Brain microvascular endothelial cell (primary cell): ENCODE data around the gene TMEM164.
"Not testable (repeated sequence)": the region's sequence is repeated elsewhere in the genome, so short reads cannot be mapped to it uniquely, and the experiment has no call there.

Experiments used
- DNase-seq: peaks from one replicate; pipeline ENCODE4 v3.0.0-alpha.2; 2020
- H3K27ac ChIP-seq: fragments of 250-450 bp; sonication (Bioruptor Pico); 2 replicates; pipeline ENCODE4 v1.5.1; 2020; ENCODE audit warnings: mild to moderate bottlenecking, moderate library complexity
- H3K27me3 ChIP-seq: fragments of 250-450 bp; sonication (Bioruptor Pico); replicated peaks from 2 replicates; pipeline ENCODE4 v1.5.1; 2020; ENCODE audit warnings: mild to moderate bottlenecking
- H3K36me3 ChIP-seq: fragments of 250-450 bp; sonication (Bioruptor Pico); replicated peaks from 2 replicates; pipeline ENCODE4 v1.5.1; 2020; ENCODE audit warnings: mild to moderate bottlenecking
- H3K4me3 ChIP-seq: 2 replicates; pipeline ENCODE4 v1.5.1; 2011; ENCODE audit warnings: low read depth, mild to moderate bottlenecking, control low read depth, low read length, moderate library complexity
- in situ Hi-C: cut with HindIII; loops from 2 replicates; pipeline ENCODE4 v1.10.0; 2017; ENCODE audit warnings: low sequenced_read_pairs, low pct_ligation_motif_present
- TF ChIP-seq, protein P1 (sequence below): IDR thresholded peaks from 2 replicates; pipeline ENCODE4 v1.5.1; 2011; ENCODE audit warnings: low read depth, mild to moderate bottlenecking, moderate library complexity, low read length, control low read depth, inconsistent platforms; ENCODE audit errors: missing control alignments

Gene TMEM164

DNA sequence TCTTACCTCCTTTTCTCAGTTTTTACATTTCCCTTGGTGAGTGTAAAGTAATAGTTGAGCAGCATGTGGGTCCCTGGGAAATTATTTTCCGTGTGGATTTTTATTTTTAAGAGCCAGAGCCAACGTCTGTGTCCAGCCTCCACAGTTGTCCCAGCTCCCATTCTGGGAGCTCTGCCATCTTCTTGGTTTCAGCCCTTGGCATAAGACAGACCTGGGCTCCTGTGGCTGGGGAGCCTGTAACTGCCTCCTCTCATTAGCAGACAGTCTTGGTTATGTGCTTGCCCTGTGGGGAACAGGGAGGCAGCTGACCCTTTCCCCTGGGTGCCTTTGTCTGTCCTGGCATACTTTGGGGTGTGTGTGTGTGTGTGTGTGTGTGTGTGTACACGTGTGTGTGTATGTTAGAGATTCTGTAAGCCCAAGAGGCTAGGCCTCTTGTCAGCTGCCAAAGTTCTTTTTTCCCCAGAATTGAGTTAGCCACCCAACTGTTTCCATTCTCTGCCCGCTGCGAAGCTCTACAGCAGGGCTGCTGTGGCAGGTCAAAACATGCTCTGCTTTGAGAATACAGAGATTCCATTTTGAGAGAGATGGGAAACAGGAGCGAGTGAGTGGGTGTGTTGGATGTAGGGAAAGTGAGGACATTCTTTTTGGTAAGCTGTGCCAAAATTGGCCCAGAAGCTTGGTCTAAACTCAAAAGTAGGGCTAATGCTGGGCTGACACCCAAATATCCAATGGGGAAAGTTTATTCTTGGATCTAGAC lies 140.7 kb downstream of the TMEM164 start:
- no peaks in the 10 kb centered on the region for H3K27me3 ChIP-seq
- H3K36me3 ChIP-seq: no peaks in the 10 kb centered on the region
- DNase-seq: no peak
- H3K27ac ChIP-seq: no peak overlapping the region
- no peak overlapping the region for H3K4me3 ChIP-seq
- TF ChIP-seq, protein P1, sequence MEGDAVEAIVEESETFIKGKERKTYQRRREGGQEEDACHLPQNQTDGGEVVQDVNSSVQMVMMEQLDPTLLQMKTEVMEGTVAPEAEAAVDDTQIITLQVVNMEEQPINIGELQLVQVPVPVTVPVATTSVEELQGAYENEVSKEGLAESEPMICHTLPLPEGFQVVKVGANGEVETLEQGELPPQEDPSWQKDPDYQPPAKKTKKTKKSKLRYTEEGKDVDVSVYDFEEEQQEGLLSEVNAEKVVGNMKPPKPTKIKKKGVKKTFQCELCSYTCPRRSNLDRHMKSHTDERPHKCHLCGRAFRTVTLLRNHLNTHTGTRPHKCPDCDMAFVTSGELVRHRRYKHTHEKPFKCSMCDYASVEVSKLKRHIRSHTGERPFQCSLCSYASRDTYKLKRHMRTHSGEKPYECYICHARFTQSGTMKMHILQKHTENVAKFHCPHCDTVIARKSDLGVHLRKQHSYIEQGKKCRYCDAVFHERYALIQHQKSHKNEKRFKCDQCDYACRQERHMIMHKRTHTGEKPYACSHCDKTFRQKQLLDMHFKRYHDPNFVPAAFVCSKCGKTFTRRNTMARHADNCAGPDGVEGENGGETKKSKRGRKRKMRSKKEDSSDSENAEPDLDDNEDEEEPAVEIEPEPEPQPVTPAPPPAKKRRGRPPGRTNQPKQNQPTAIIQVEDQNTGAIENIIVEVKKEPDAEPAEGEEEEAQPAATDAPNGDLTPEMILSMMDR: no peak
- in situ Hi-C loops: no loop called here

DNA sequence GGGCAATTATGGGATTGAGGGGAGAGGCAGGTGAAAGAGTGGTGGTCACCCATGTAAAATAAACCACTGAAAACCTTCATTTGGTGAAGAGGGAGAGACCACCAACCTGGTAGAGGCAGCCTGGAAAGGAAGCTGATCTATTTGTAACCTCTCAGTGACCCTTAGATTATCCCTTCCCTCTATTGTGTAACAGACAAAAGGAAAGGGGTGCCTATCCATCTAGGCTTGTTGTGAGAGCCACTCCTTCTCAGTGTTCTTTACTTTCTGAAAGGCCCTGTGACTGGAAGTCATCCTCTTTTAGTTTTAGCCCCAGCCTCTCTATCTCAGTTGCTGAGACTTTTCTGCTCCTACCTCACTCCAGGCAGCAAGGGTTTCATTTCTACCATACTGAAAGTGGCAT lies 142.4 kb downstream of the TMEM164 start:
- Histone ChIP-seq H3K36me3 (no peaks in the 10 kb centered on the region), H3K27me3 (no peaks in the 10 kb centered on the region), H3K4me3 (no peak overlapping the region), H3K27ac (no peak overlapping the region)
- TF ChIP-seq, protein P1: no peak
- DNase-seq: no peak
- in situ Hi-C loops: no loop called here

DNA sequence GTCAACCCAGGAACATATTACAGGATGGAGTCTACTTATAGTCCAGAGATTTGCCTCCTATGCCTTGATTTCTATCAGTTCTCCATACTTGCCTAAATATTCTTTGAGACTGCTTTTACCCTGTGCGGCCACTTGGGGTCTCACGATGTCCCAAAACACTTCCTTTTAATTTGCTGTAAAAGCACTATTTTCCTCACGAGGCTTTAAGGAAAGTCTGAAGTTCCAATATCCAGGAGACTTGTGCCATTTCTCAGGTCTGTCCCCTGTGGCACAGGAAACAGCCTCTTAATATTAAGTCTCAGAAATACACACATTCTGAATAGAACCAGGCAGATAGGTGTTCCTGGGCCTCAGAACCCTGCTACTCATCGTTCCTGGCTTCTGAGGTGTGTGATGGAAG lies 142.9 kb downstream of the TMEM164 start:
- in situ Hi-C loops: no loop called here
- Histone ChIP-seq H3K27ac (no peak overlapping the region), H3K27me3 (no peaks in the 10 kb centered on the region), H3K36me3 (no peaks in the 10 kb centered on the region), H3K4me3 (no peak overlapping the region)
- peak; percentile 36 for DNase-seq
- TF ChIP-seq, protein P1: peak; percentile 69

DNA sequence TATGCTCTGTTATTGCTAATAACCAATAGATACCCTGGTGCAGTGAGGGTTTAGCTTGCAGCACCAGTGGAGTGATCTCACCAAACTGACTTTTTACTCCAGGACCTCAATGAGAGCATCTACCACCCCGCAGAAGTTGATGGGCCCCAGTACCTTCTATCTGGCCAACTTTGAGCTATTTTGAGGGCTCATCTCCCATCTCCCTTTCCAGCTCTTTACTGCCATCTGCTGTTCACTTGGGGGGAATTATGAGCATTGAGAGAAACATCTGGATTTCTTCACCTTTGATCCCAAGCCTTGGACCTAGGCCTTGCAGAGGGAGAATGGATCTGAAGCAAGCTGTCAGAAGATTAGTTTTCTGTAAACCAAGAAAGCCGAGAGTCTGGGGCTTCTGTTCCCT lies 143.6 kb downstream of the TMEM164 start:
- TF ChIP-seq, protein P1: peak; percentile 80
- Histone ChIP-seq H3K36me3 (no peaks in the 10 kb centered on the region), H3K27me3 (no peaks in the 10 kb centered on the region), H3K4me3 (no peak overlapping the region), H3K27ac (no peak overlapping the region)
- DNase-seq: peak; percentile 15
- in situ Hi-C loops: no loop called here

DNA sequence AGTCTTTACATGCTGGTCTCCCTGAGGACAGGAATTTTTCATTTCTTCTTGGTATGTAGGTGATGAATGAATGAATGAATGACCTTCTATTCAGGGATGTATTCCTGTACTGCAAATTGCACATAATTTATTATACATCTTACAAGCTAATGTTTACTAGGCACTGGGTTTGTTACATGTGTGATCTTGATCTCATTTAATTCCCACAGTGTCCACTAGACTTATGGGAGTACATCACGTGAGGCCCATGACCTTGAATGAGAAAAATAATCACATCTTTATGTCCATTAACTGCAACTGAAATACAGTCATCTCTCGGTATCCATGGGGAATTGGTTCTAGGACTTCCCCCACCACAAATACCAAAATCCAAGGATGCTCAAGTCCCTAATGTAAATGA lies 150.3 kb downstream of the TMEM164 start:
- DNase-seq: no peak
- in situ Hi-C loops: loop anchor here (25.0 kb wide), 1 partner anchor 259 kb away; no protein-coding TSS in a partner anchor
- H3K4me3 ChIP-seq: no peak overlapping the region
- H3K36me3 ChIP-seq: no peaks in the 10 kb centered on the region
- TF ChIP-seq, protein P1: no peak
- no peak overlapping the region for H3K27ac ChIP-seq
- no peaks in the 10 kb centered on the region for H3K27me3 ChIP-seq

DNA sequence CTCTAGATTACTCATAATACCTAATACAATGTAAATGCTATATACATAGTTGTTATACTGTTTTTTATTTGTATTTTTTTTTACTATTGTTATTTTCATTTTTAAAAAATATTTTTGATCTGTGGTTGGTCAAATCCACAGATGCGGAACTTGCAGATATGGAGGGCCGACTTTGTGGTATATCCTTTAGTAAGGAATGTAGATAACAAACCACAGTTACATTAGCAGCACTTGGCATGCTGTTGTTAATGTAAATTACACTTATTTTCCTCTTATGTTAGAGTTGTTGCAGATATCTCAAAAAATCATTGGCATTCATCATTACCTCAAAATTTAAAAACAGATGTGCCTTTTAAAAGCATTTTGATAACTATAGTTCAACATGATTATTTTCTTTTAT lies 151.0 kb downstream of the TMEM164 start:
- Histone ChIP-seq H3K36me3 (no peaks in the 10 kb centered on the region), H3K27ac (no peak overlapping the region), H3K27me3 (no peaks in the 10 kb centered on the region), H3K4me3 (no peak overlapping the region)
- TF ChIP-seq, protein P1: no peak
- no peak for DNase-seq
- in situ Hi-C loops: loop anchor here (25.0 kb wide), 1 partner anchor 258 kb away; no protein-coding TSS in a partner anchor

DNA sequence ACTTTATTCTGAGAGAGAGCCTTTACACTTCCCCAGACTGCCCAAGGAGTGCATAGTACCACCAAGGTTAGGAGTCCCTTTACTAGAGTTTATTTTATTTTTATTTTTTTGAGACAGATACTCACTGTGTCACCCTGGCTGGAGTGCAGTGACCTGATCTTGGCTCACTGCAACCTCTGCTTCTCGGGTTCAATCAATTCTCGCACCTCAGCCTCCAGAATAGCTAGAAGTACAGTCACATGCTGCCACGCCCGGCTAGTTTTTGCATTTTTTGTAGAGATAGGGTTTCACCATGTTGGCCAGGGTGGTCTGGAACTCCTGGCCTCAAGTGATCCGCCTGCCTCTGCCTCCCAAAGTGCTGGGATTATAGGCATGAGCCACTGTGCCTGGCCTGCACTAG lies 151.4 kb downstream of the TMEM164 start:
- in situ Hi-C loops: loop anchor here (25.0 kb wide), 1 partner anchor 258 kb away; no protein-coding TSS in a partner anchor
- DNase-seq, H3K27ac ChIP-seq, H3K36me3 ChIP-seq, H3K4me3 ChIP-seq, H3K27me3 ChIP-seq: not testable (repeated sequence)
